Kasumi-1 (cell line): ENCODE measurements around the gene MRM2.

Experiments
- DNase-seq, 2 experiments: peaks; one replicate each; lab custom pipeline; 2025; lab: John Stamatoyannopoulos, UW

The MRM2 gene

GRCh38 chr7:2222516-2222915 is 19.5 kb downstream of the MRM2 start:
- DNase-seq = no peak

GRCh38 chr7:2220954-2221353 is 21.1 kb downstream of the MRM2 start:
- DNase-seq = no peak

GRCh38 chr7:2220506-2220905 is 21.5 kb downstream of the MRM2 start:
- no peak for DNase-seq

GRCh38 chr7:2220030-2220429 is 22.0 kb downstream of the MRM2 start:
- no peak for DNase-seq

GRCh38 chr7:2219606-2220005 is 22.4 kb downstream of the MRM2 start:
- DNase-seq = no peak

- DNase-seq = no peak
Measured at GRCh38 chr7:2219136-2219535, 22.9 kb downstream of the MRM2 start.

GRCh38 chr7:2218444-2218785 is 23.6 kb downstream of the MRM2 start:
- no peak for DNase-seq

GRCh38 chr7:2217716-2218443 is 24.1 kb downstream of the MRM2 start:
- DNase-seq = no peak

GRCh38 chr7:2217206-2217605 is 24.8 kb downstream of the MRM2 start:
- DNase-seq = no peak

- DNase-seq = no peak
Measured at GRCh38 chr7:2215851-2216250, 26.2 kb downstream of the MRM2 start.

- DNase-seq = no peak
Measured at GRCh38 chr7:2214636-2215035, 27.4 kb downstream of the MRM2 start.

- DNase-seq = no peak
Measured at GRCh38 chr7:2213551-2214215, 28.3 kb downstream of the MRM2 start.

GRCh38 chr7:2212906-2213305 is 29.1 kb downstream of the MRM2 start:
- DNase-seq = no peak

- DNase-seq = no peak
Measured at GRCh38 chr7:2211926-2212325, 30.1 kb downstream of the MRM2 start.

GRCh38 chr7:2211259-2211880 is 30.6 kb downstream of the MRM2 start:
- no peak for DNase-seq

- no peak for DNase-seq
Measured at GRCh38 chr7:2210551-2211258, 31.3 kb downstream of the MRM2 start.

- DNase-seq = no peak
Measured at GRCh38 chr7:2209961-2210323, 32.1 kb downstream of the MRM2 start.

GRCh38 chr7:2209146-2209960 is 32.7 kb downstream of the MRM2 start:
- DNase-seq = peak; percentile 13 to 19

GRCh38 chr7:2208712-2209111 is 33.3 kb downstream of the MRM2 start:
- DNase-seq = no peak

- DNase-seq = no peak
Measured at GRCh38 chr7:2205036-2205780, 36.8 kb downstream of the MRM2 start.

GRCh38 chr7:2204446-2204845 is 37.6 kb downstream of the MRM2 start:
- no peak for DNase-seq
